Stimulated activated CD8-positive, alpha-beta memory T cell treated with anti-CD3 and anti-CD28 coated beads, Interleukin-4, amount 100 ng/mL, for 4 hours (primary cell): ENCODE data around the gene SPATS2L.

Experiments
- DNase-seq, 2 donors: peaks; one replicate each; pipeline ENCODE4 v3.0.0-alpha.2; 2020; ENCODE audit warnings: low read depth in 2 of 2, low spot score in 1 of 2

SPATS2L gene

GRCh38 chr2:200492656-200493055 lies 186.2 kb downstream of the SPATS2L start:
- no peak for DNase-seq

- DNase-seq = no peak
Measured at GRCh38 chr2:200494048-200494447, 187.6 kb downstream of the SPATS2L start.

GRCh38 chr2:200496696-200497095 lies 190.2 kb downstream of the SPATS2L start:
- DNase-seq = no peak

GRCh38 chr2:200498402-200499162 lies 192.1 kb downstream of the SPATS2L start:
- no peak for DNase-seq

GRCh38 chr2:200502196-200502595 lies 195.7 kb downstream of the SPATS2L start:
- no peak for DNase-seq

- DNase-seq = no peak
Measured at GRCh38 chr2:200506679-200507078, 200.2 kb downstream of the SPATS2L start.

GRCh38 chr2:200507179-200507578 lies 200.7 kb downstream of the SPATS2L start:
- DNase-seq = no peak

GRCh38 chr2:200509235-200509611 lies 202.7 kb downstream of the SPATS2L start:
- DNase-seq = no peak

- DNase-seq = peak; percentile 81 to 84
Measured at GRCh38 chr2:200509612-200510433, 203.3 kb downstream of the SPATS2L start, which contains the start of gene KCTD18. KCTD18 (minus strand) TSS chr2:200510068; CDS start chr2:200507016, 3,052 bp downstream.

- DNase-seq = no peak
Measured at GRCh38 chr2:200515155-200515554, 208.7 kb downstream of the SPATS2L start.

GRCh38 chr2:200523158-200523557 lies 216.7 kb downstream of the SPATS2L start:
- no peak for DNase-seq

GRCh38 chr2:200523604-200524003 lies 217.1 kb downstream of the SPATS2L start:
- no peak for DNase-seq

GRCh38 chr2:200525066-200525465 lies 218.6 kb downstream of the SPATS2L start:
- DNase-seq = no peak

- no peak for DNase-seq
Measured at GRCh38 chr2:200525551-200525881, 219.0 kb downstream of the SPATS2L start.

GRCh38 chr2:200525882-200526651 lies 219.6 kb downstream of the SPATS2L start, which contains the start of gene SGO2:
SGO2 (plus strand) TSS chr2:200526207; CDS start chr2:200532976, 6,769 bp downstream.
- DNase-seq = peak; percentile 89 to 91

GRCh38 chr2:200528228-200528627 lies 221.7 kb downstream of the SPATS2L start:
- DNase-seq = no peak
